GM19238 (cell line): ENCODE data around the gene FAM3A.
A peak's percentile ranks its signal among the peaks of the same experiment; 100 is the strongest.

Experiments used
- DNase-seq: peaks from one replicate; pipeline ENCODE4 v3.0.0; 2011; ENCODE audit warnings: low spot score; ENCODE audit not compliant: insufficient read length

The FAM3A gene

DNA sequence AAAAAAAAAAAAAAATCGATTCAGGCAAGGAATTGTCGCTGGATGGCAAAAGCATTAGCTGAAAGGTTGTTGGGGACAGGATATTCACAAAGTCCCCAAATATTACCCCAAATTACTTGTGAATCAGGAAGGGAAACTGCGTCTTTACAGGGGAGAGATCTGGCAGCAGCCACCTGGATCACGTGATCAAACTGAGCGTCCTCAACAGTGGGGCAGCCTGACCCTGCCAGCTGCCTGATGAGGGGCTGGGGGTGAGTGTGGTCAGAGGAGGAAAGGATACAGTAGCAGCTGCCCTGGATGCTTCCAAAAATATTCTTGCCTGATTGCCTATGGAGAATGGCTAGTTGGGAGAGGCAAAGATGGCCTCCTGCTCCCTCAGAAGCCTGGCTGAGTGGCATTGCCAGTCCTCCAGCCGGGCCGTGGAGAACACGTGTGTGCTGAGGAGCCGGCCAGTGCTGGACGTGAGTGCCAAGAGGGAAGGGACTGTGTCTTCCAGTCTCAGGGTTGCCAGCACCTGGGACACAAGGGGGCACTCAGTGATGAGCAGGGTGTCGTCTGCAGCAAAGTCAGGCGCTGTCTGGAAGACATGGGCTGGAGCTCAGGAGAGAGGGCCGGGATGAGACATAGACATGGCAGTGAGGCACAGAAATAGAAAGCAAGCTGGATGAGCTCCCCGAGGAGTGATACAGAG lies 34.0 kb downstream of the FAM3A start:
- DNase-seq = no peak

DNA sequence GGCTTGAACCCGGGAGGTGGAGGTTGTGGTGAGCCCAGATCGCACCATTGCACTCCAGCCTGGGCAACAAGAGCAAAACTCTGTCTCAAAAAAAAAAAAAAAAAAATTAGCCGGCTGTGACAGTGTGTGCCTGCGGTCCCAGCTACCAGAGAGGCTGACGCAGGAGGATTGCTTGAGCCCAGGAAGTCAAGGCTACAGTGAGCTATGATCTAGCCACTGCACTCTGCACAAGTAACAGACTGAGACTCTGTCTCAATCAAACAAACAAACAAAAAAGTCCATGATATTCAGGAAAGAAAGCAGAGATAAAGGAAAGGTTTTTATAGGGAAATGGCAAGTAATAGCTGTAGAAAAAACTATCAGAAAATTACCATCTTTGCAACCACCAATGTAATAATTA lies 34.8 kb downstream of the FAM3A start:
- DNase-seq = no peak

DNA sequence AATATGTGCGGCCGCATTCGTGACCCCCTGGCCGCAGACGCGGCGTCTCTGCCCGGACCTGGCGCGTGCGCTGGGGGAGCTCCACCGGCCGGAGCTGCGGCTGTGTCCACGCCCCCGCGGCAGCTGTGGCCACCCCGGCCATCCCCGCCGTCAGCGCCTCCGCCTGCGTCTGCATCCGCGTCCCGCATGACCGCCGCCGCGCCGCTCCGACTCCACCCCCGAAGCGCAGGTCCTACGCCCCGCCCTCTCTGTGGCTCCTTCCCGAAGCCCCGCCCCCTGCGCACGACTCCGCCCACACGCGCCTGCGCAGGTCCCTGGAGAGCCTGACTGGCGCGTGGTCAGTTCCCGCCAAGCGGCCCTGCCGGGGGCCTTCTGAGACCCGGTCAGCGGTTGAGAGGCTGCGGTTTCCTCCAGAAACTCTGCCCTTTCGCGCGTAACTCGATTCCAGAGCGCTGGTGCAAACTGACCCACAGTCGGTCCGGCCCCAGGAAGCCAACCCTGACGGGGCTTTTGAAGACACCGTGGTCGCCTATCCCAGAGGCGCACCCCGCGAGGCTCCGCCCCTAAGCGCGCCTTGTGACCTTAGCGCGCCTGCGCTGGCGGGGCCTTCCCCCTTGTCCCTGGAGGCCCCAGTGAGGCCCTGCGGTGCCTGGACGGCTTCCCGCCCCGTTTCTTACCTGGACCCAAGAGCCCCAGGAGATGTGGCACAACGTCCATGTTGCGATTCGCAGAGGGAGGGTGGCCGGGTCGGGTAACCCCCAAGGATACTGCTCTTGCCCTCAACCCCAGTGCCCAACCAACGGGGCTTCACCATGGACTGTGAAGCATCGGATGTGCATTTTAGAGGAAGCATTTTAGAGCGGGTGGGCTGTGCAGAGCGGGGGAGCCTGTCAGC lies 37.1 kb downstream of the FAM3A start, which contains the start of gene LAGE3:
Gene LAGE3, minus strand, starts transcription at position 554 of the 895 bp plus-strand sequence. Its CDS starts 366 bp downstream, at position 188.
- DNase-seq = peak; percentile 92

DNA sequence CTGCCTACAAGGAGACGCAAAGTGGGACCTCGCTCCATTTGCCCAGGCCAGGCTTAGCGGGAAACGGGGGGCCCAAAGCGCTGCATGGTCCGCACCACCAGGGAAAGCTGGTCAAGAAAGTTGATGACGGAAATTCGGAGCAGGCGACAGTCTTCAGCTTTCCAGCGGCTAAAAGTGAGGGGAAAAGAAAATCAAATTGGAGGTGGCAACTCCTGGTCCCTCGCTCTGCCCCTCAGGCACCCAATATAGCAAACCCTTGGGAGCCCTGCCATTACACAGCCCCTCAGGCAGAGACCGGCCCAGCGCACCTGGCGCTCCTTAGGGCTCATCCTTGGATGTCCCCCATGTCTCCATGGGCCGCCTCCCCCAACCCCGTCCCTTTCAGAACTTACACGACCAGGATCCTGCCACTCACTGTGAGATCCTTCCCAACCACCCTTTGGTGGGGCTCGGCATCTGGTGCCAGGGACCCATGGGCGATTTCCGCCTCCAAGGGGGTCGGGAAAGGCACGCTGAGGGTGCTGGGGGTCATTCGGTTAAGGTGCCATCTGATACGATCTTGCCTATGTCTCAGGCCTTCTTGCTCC lies 38.0 kb downstream of the FAM3A start:
- DNase-seq = no peak

DNA sequence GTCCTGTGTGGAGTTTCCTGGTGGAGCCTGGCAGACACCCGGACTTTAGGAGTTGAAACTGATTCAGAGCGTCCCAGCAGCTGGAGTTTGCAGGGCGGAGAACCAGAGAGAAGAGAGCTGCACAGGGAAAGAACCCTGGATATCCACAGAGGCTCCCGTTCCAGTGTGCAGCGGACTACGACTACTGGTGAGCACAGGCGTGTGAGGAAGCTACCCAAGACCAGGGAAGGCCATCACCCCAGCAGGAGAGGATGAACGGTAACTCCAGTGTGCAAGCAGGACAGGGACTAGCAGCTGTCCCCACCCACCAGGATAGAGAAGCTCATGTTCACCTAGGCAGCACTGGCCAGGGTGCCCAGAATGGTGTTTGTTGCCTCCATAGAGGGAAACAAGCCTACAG lies 39.2 kb downstream of the FAM3A start:
- no peak for DNase-seq

DNA sequence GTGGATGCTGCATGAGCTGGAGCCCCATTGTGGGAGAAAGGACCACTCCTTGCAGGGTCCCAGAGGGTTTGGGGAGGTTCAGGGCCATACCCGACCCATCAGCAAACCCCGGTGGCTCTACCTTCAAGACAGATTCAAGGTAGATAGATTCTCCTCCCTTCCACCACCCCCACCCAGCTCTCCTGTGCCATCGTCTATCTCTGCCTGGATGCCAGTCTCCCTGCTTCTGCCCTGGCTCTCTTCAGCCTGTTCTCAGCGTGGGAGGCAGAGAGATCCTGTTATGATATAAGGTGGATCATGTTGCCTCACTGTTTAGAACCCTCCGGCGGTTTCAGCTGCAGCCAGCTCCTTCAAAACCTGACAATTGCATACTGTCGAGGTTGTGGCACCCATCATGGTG lies 42.3 kb downstream of the FAM3A start:
- DNase-seq = no peak

DNA sequence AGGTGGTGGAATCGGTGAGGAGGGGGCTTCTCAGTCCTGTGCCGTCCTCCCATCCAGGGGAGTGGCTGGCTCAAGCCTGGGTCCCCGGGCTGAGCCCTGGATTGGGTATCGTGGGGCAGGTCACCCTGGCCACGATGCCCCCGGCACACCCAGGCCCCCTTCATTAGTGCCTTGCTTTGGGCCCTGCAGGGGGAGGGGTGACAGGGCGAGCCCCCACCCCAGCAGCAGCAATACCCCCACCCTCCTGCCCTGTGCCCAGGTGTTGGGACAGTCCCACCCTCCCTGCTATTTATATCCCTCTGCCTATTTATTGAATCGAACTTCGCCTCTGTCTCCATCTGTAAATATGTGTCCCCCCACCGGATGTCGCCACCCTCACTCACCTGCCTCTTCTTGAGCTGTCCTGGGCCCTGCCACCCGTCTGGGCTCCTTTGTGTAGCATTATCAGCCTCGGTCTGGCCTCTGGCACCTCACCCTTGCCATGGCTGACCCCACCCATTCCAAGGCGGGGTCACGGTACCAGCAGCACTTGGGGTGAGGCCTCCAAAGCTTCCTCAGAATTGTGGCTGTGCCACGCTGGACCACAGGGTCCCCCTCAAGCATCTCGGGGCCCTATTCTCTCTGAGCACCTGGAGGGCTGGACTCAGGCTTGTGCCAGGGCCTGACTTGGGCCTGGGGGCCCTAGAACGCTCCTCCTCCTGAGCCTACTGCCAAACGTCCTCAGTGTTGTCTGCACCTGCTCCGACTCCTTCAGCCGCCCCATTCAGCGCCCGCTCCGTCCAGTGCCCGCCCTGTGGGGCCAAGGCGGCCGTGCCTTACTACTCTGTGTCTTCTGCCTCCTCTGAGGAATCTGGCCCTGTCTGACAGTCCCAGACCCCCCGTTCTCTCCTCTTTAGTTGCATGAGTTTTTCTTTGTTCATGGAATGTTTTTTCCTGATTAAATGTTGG lies 43.1 kb downstream of the FAM3A start:
- DNase-seq = no peak

DNA sequence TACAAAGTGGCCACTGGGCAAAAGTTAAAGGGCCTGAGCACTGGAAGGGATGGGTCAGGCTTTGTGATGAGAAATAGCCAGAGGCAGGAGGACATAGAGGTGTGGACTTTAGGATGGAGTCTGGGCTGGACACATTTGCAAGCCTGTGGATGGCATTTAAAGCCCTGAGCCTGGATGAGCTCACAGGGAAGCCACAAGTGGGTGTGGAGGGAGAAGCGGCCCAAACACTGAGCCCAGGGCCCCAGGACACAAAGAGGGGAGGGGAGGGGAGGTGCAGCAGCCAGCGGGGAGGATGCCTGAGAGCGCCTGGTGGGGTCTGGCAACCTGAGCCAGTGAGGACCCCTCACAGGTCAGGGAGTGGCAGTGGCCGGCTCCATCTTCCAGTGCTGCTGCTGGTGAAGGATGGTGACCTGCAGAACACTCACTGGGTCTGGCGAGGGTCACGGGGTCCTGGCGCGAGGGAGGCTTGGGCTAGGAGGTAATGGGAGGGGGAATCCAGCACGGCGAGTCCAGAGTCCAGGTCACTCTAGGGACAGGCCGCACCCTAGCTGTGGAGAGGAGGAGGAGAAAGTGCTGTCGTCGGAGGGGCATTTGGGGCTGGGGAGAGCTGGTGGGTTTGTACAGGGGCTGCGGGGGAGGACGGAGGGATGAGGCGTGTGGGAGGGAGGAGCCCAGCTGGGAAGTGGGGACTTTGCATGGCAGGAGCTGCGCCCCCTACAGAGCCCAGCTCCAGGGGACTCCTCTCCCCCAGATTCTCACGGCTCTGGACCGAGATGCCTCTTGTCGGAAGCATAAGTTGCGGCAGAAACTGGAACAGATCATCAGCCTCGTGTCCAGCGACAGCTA lies 44.0 kb downstream of the FAM3A start:
- DNase-seq = no peak

DNA sequence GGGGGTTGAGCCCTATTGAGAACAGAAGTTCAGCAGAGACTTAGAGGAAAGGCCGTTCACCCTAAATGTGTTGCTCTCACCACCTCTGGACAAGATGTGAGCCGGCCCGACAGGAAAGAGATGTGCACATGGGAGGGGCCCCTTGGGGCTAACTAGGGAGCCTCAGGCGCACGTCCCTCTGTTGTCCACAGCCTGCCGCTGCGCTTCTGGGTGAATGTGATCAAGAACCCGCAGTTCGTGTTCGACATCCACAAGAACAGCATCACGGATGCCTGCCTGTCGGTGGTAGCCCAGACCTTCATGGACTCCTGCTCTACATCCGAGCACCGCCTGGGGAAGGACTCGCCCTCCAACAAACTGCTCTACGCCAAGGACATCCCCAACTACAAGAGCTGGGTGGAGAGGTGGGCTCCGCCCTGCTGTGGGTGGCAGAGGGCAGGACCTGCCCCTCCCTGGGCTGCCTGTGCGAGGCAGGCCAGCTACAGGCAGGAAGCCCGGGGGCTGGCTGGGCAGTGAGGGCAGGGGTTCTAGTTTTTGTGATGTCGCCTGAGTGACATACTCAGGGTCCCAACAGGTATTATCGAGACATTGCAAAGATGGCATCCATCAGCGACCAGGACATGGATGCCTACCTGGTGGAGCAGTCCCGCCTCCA lies 45.0 kb downstream of the FAM3A start:
- no peak for DNase-seq

DNA sequence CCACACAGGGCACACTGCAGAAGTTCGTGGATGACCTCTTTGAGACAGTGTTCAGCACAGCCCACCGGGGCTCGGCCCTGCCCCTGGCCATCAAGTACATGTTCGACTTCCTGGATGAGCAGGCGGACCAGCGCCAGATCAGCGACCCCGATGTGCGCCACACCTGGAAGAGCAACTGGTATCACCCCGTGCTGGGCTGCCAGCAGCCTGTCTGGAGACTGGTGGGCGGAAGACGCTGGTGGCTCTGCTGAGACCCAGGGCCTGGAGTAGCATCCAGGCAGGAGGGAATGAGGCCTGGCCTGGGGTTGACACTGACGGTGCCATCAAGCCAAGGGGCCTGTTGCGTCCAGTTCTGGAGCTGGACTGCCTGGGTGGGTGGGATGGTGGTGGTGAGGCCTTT lies 45.6 kb downstream of the FAM3A start:
- DNase-seq = no peak

DNA sequence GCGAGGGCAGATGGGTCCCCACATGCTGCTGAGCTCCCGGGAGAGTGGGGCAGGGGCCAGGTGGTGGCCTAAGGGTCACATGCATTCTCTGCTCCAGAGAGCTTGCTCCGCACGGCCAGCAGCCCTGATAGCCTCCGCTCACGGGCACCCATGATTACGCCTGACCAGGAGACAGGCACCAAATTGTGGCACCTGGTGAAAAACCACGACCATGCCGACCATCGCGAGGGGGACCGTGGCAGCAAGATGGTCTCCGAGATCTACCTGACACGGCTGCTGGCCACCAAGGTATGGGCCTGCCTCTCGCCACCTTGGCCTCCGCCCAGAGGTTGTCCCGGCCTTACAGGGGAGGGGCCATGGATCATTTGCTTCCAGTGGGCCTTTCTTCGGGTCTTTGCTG lies 46.2 kb downstream of the FAM3A start:
- no peak for DNase-seq

DNA sequence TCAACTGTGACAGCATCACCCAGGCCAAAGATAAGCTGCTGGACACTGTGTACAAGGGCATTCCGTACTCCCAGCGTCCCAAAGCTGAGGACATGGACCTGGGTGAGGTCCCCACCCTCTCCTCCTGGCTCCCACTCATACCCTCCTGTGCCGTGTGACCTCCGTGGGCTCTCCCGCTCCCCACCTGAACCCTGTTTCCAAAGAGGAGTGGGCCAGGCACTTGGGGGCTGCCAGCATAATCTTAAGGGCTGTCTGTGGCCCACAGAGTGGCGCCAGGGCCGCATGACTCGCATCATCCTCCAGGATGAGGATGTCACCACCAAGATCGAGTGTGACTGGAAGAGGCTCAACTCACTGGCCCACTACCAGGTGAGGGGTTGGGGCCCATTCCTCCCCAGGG lies 46.9 kb downstream of the FAM3A start:
- DNase-seq = no peak

DNA sequence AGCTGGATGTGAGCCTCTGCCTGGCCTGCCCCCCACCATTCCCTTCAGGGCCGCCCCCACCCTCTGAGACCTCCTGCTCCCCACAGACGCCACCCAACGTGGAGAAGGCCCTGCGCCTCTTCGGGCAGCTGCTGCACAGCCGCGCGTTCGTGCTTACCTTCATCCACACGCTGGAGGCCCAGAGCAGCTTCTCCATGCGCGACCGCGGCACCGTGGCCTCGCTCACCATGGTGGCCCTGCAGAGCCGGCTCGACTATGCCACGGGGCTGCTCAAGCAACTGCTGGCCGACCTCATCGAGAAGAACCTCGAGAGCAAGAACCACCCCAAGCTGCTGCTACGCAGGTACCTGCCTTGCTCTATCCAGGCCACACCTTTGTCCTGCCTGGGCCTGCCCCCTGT lies 47.8 kb downstream of the FAM3A start:
- DNase-seq = no peak

DNA sequence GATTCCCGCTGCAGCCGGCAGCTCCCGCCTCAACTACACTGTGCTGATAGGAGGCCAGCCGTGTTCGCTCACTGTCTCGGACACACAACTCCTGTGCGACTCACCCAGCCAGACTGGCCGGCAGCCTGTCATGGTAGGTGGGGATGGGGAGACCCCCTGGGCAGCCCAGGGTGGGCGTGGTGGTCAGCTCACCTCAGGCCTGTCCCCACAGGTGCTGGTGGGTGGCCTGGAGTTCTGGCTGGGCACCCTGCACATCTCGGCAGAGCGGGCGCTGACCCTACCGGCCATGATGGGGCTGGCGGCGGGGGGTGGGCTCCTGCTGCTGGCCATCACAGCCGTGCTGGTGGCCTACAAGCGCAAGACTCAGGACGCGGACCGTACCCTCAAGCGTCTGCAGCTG lies 48.5 kb downstream of the FAM3A start:
- no peak for DNase-seq

DNA sequence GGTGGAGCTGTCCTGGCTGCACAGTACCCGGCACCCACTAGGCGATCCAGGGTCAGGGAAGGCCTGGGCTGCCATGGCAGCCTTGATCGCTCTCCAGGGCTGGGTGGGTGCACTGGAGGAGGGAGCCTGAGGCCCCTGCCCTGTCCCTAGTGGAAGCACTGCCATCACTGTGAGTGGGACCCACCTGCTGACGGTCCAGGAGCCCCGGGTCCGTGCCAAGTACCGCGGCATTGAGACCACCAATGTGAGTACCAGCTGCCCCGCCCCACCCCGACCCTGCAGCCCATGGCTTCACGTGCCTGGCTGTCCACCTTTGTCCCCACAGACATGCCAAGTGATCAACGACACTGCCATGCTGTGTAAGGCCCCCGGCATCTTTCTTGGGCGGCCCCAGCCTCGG lies 49.1 kb downstream of the FAM3A start:
- DNase-seq = no peak

DNA sequence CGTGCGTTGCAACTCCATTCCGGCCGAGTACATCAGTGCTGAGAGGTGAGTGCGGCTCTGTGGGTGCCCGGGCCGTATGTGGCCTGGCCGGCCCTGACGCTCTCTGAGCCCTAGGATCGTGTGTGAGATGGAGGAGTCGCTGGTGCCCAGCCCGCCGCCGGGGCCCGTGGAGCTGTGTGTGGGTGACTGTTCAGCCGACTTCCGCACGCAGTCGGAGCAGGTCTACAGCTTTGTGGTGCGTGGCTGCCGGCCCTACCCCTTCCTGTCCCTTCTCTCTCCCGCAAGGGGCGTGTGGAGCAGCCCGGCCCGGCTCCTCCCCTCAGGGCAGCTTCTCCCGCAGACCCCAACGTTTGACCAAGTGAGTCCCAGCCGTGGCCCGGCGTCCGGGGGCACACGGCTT lies 50.0 kb downstream of the FAM3A start:
- DNase-seq = no peak

DNA sequence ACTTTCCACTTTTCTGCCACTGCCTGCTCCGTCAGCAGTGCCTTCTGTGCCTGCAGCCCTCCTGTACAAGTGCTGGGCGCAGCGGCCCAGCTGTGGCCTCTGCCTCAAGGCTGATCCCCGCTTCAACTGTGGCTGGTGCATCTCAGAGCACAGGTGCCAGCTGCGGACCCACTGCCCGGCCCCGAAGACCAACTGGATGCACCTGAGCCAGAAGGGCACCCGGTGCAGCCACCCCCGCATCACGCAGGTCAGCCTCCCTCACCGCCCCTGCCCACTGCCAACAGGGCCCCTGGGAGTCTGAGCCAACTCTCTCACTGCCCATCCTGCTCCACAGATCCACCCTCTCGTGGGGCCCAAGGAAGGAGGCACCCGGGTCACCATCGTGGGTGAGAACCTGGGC lies 50.4 kb downstream of the FAM3A start:
- no peak for DNase-seq

DNA sequence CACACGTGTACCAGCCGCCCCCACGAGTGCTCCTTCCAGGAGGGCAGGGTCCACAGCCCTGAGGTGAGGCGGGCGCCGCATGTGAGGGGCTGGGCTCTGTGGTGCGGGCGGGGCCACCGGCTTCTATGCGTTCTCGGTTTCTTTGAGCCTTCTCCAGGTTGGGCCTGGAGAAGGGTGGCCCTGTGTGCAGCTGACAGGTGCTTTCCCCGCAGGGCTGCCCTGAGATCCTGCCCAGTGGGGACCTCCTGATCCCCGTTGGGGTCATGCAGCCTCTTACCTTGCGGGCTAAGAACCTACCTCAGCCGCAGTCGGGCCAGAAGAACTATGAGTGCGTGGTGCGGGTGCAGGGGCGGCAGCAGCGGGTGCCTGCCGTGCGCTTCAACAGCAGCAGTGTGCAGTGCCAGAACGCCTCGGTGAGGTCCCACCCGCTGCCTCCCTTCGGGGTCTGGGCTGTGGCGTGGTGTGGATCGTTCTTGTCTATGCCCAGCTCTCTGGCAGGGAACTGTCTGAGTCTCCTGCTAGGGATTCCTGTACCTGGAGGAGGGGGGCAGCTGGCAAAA lies 51.1 kb downstream of the FAM3A start:
- DNase-seq = no peak

DNA sequence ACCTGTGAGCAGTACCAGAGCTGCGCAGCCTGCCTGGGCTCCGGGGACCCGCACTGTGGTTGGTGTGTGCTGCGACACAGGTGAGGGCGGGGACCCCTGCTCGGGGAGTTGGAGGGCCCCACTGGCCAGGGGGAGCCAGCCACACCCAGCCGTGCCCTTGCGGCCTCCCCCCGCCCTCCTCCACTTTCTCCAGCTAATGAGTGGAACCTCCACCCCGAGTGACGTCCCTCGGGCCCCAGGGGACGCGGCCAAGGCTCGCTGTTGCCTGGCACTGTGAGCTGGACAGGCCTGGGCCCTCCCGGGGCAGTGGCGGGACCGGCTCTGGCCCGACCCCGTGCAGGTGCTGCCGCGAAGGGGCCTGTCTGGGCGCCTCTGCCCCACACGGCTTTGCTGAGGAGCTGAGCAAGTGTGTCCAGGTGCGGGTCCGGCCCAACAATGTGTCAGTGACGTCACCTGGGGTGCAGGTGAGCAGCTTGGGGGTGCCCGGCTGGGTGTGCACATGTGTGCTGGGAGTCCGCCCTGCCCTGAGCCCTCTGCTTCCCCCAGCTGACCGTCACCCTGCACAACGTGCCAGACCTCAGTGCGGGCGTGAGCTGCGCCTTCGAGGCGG lies 52.3 kb downstream of the FAM3A start:
- no peak for DNase-seq
